CD14-positive monocyte (primary cell): ENCODE data around the gene NEK7. TPM values are rescaled to one million over a fixed set of nuclear protein-coding genes. Genes with fewer than 3 reads are reported as not detected.

Source experiments
- DNase-seq, 3 donors: peaks; one replicate each; pipeline ENCODE4 v3.0.0-alpha.2; 2011 to 2022
- H2AFZ ChIP-seq: 2 replicates; pipeline ENCODE4 v1.6.0; 2012; ENCODE audit warnings: mild to moderate bottlenecking, low read depth, low read length, inconsistent platforms; ENCODE audit not compliant: insufficient read depth, poor library complexity, severe bottlenecking
- H3K27ac ChIP-seq, 2 donors: 1 replicate in 1 of 2; 2 replicates in 1 of 2; pipeline ENCODE4 v1.5.1; 2012 to 2013; ENCODE audit warnings: low read length in 2 of 2, control low read depth in 1 of 2, inconsistent platforms in 1 of 2, low read depth in 1 of 2, mild to moderate bottlenecking in 1 of 2
- H3K27me3 ChIP-seq, 2 donors: one replicate each; pipeline versions ENCODE4 v1.6.0 to v1.6.1; 2011 to 2013; ENCODE audit warnings: low read length in 2 of 2; ENCODE audit not compliant: control insufficient read depth in 2 of 2, insufficient read depth in 2 of 2
- H3K36me3 ChIP-seq, 2 donors: replicated peaks in 1 of 2; 1 replicate in 1 of 2; 2 replicates in 1 of 2; pipeline versions ENCODE4 v1.5.1 to v1.6.1; 2012 to 2013; ENCODE audit warnings: low read length in 2 of 2, control low read depth in 1 of 2, inconsistent platforms in 1 of 2, mild to moderate bottlenecking in 1 of 2; ENCODE audit not compliant: insufficient read depth in 2 of 2, control insufficient read depth in 1 of 2
- H3K4me1 ChIP-seq, 2 donors: 1 replicate in 1 of 2; 2 replicates in 1 of 2; pipeline versions ENCODE4 v1.5.1 to v1.6.1; 2012 to 2013; ENCODE audit warnings: low read length in 2 of 2, control low read depth in 1 of 2, inconsistent platforms in 1 of 2, mild to moderate bottlenecking in 1 of 2, moderate library complexity in 1 of 2; ENCODE audit not compliant: insufficient read depth in 2 of 2, control insufficient read depth in 1 of 2
- H3K4me2 ChIP-seq: replicated peaks from 2 replicates; pipeline ENCODE3; 2012; ENCODE audit warnings: low read length, moderate library complexity, mild to moderate bottlenecking; ENCODE audit not compliant: poor library complexity, severe bottlenecking; ENCODE audit errors: extremely low read depth
- H3K4me3 ChIP-seq, 3 experiments: fragments of 200-600 bp in 1 of 3; sonication (generic) in 1 of 3; replicated peaks in 1 of 3; 1 replicate in 2 of 3; 2 replicates in 1 of 3; pipeline ENCODE4 v1.5.1; 2011 to 2013; ENCODE audit warnings: low read length in 3 of 3, mild to moderate bottlenecking in 3 of 3, control low read depth in 2 of 3, low read depth in 2 of 3, inconsistent platforms in 1 of 3, moderate library complexity in 1 of 3
- H3K79me2 ChIP-seq: 2 replicates; pipeline ENCODE4 v1.6.0; 2012; ENCODE audit warnings: mild to moderate bottlenecking, control low read depth, inconsistent platforms, low read length, moderate library complexity; ENCODE audit not compliant: insufficient read depth
- H3K9ac ChIP-seq: 2 replicates; pipeline ENCODE4 v1.6.0; 2017; ENCODE audit warnings: low read length, mild to moderate bottlenecking; ENCODE audit not compliant: insufficient read depth, poor library complexity, severe bottlenecking
- H3K9me3 ChIP-seq, 2 donors: replicated peaks in 1 of 2; 1 replicate in 1 of 2; 2 replicates in 1 of 2; pipeline versions ENCODE4 v1.5.1 to v1.6.1; 2012 to 2013; ENCODE audit warnings: low read length in 2 of 2, control low read depth in 1 of 2; ENCODE audit not compliant: control insufficient read depth in 1 of 2, insufficient read depth in 1 of 2
- H4K20me1 ChIP-seq: 2 replicates; pipeline ENCODE4 v1.6.0; 2012; ENCODE audit warnings: mild to moderate bottlenecking, low read length, control low read depth, moderate library complexity; ENCODE audit not compliant: insufficient read depth
- H3K27ac Mint-ChIP-seq, 7 donors: one replicate each; pipeline ENCODE4 v1.8.0; 2020; ENCODE audit warnings: mild to moderate bottlenecking in 7 of 7, mixed read lengths in 7 of 7, moderate library complexity in 6 of 7, inconsistent platforms in 2 of 7
- H3K27me3 Mint-ChIP-seq, 3 donors: one replicate each; pipeline ENCODE4 v1.8.0; 2021 to 2022; ENCODE audit warnings: low read depth in 3 of 3, mild to moderate bottlenecking in 3 of 3, mixed read lengths in 3 of 3, moderate library complexity in 3 of 3, inconsistent platforms in 1 of 3
- H3K36me3 Mint-ChIP-seq, 2 donors: one replicate each; pipeline ENCODE4 v1.8.0; 2020; ENCODE audit warnings: mixed read lengths in 2 of 2, inconsistent platforms in 1 of 2, mild to moderate bottlenecking in 1 of 2
- H3K4me1 Mint-ChIP-seq: one replicate; pipeline ENCODE4 v1.8.0; 2020; ENCODE audit warnings: mild to moderate bottlenecking, mixed read lengths
- H3K4me3 Mint-ChIP-seq, 2 donors: one replicate each; pipeline ENCODE4 v1.8.0; 2020; ENCODE audit warnings: mild to moderate bottlenecking in 2 of 2, mixed read lengths in 2 of 2, moderate library complexity in 1 of 2
- H3K9me3 Mint-ChIP-seq, 7 donors: one replicate each; pipeline ENCODE4 v1.8.0; 2020 to 2022; ENCODE audit warnings: mixed read lengths in 7 of 7, mild to moderate bottlenecking in 6 of 7, moderate library complexity in 6 of 7, inconsistent platforms in 2 of 7
- CTCF ChIP-seq: fragments of 200-600 bp; IDR thresholded peaks from one replicate; pipeline ENCODE4 v1.8.0; 2022; ENCODE audit warnings: antibody characterized with exemption, mild to moderate bottlenecking
- WGBS: methylation state at CpG from one replicate; pipeline ENCODE4 v1.1.5; 2013; ENCODE audit warnings: missing lambda C conversion rate; ENCODE audit not compliant: insufficient coverage; 5-methylcytosine and 5-hydroxymethylcytosine counted together
- intact Hi-C, 2 donors: fragments of 100-400 bp; cut with micrococcal nuclease; formaldehyde crosslinking; loops; one replicate each; pipeline versions ENCODE4 v1.15.0 to v1.15.1; 2023
- polyA plus RNA-seq, 3 donors: library from polyadenylated mRNA; depleted of rRNA in 1 of 3; unstranded in 2 of 3; stranded (reverse) in 1 of 3; fragments of 300-500 nt in 2 of 3; fragments of >200 nt in 1 of 3; fragmentation: Illumina TruSeq in 2 of 3; gene quantifications; 1 replicate in 2 of 3; 2 replicates in 1 of 3; pipeline ENCODE4 v1.2.3, GENCODE V29; 2012 to 2021

NEK7 gene
- polyA plus RNA-seq, 3 donors, result 16.0 to 50.1 (median 46.5) TPM

GRCh38 chr1:198287916-198288315 lies 131.1 kb downstream of the NEK7 start:
- H2AFZ ChIP-seq, result no peak overlapping the region
- no peaks in the 10 kb centered on the region for H3K27me3 ChIP-seq
- no peak for TF ChIP-seq CTCF
- H3K79me2 ChIP-seq, result no peaks in the 10 kb centered on the region
- H3K27ac ChIP-seq, result no peak overlapping the region
- no peak overlapping the region for H3K4me2 ChIP-seq
- intact Hi-C loops, result no loop called here
- H3K4me1 ChIP-seq, result no peaks in the 10 kb centered on the region
- H3K27me3 Mint-ChIP-seq, result peaks cover 0 to 1% (median 0%) of the 10 kb centered on the region in 3 donors
- H3K9me3 Mint-ChIP-seq, result peaks cover 0 to 2% (median 0%) of the 10 kb centered on the region in 7 donors
- H3K4me1 Mint-ChIP-seq, result no peaks in the 10 kb centered on the region
- no peak overlapping the region for H3K4me3 Mint-ChIP-seq
- no peaks in the 10 kb centered on the region for H3K9me3 ChIP-seq
- H3K4me3 ChIP-seq, result no peak overlapping the region
- no peak overlapping the region for H3K9ac ChIP-seq
- no peak overlapping the region for H3K27ac Mint-ChIP-seq
- DNase-seq, result no peak
- no peaks in the 10 kb centered on the region for H4K20me1 ChIP-seq
- H3K36me3 Mint-ChIP-seq, result peaks cover 22 to 31% of the 10 kb centered on the region in 2 donors
- H3K36me3 ChIP-seq, result peaks cover 23 to 44% of the 10 kb centered on the region in 2 donors
- WGBS, result 100% methylated on average over 2 of the region's 4 CpGs

GRCh38 chr1:198290089-198290683 lies 133.4 kb downstream of the NEK7 start:
- peaks cover 23 to 36% of the 10 kb centered on the region in 2 donors for H3K36me3 ChIP-seq
- Mint-ChIP-seq H3K4me1 (peaks cover 4% of the 10 kb centered on the region), H3K27me3 (peaks cover 0 to 1% (median 0%) of the 10 kb centered on the region in 3 donors), H3K27ac (no peak overlapping the region), H3K4me3 (no peak overlapping the region), H3K9me3 (no peaks in the 10 kb centered on the region), H3K36me3 (peaks cover 21 to 30% of the 10 kb centered on the region in 2 donors)
- no peak for TF ChIP-seq CTCF
- no peaks in the 10 kb centered on the region for H3K9me3 ChIP-seq
- intact Hi-C loops, result no loop called here
- no peak for DNase-seq
- H3K9ac ChIP-seq, result no peak overlapping the region
- H3K27ac ChIP-seq, result no peak overlapping the region
- H3K27me3 ChIP-seq, result no peaks in the 10 kb centered on the region
- no peak overlapping the region for H2AFZ ChIP-seq
- no peak overlapping the region for H3K4me2 ChIP-seq
- no peaks in the 10 kb centered on the region for H3K4me1 ChIP-seq
- no peak overlapping the region for H3K4me3 ChIP-seq
- H3K79me2 ChIP-seq, result no peaks in the 10 kb centered on the region
- H4K20me1 ChIP-seq, result no peaks in the 10 kb centered on the region
- no CpG with 5 or more reads among the region's 7 CpGs for WGBS
